Activated naive CD4-positive, alpha-beta T cell treated with anti-CD3 and anti-CD28 coated beads, Interleukin-2, amount 50 U/mL, for 72 hours (primary cell): Measurements from ENCODE around the gene PMPCB. TPM values are rescaled to one million over a fixed set of nuclear protein-coding genes. Genes with fewer than 3 reads are reported as not detected.

Experiments used
- ATAC-seq, 2 donors: fragments of 150-1000 bp; cut with Tn5 transposase; 2 replicates each; pipeline ENCODE4 v1.10.0; 2021; ENCODE audit warnings: mild to moderate bottlenecking in 2 of 2, moderate library complexity in 2 of 2
- DNase-seq, 2 donors: peaks; one replicate each; pipeline ENCODE4 v3.0.0; 2021 to 2022; ENCODE audit warnings: low spot score in 2 of 2
- H3K27ac Mint-ChIP-seq, 2 donors: one replicate each; pipeline ENCODE4 v1.8.0; 2022; ENCODE audit warnings: mild to moderate bottlenecking in 2 of 2, mixed read lengths in 2 of 2
- H3K36me3 Mint-ChIP-seq, 2 donors: one replicate each; pipeline ENCODE4 v1.8.0; 2022; ENCODE audit warnings: mixed read lengths in 2 of 2
- H3K9me3 Mint-ChIP-seq, 2 donors: one replicate each; pipeline ENCODE4 v1.8.0; 2022; ENCODE audit warnings: mixed read lengths in 2 of 2
- total RNA-seq, 2 donors: library from RNA; stranded (reverse); gene quantifications; one replicate each; pipeline ENCODE4 v1.2.3, GENCODE V29; 2022

PMPCB gene
- total RNA-seq, 2 donors from 2014 or later = 94.8 to 95.5 TPM

DNA sequence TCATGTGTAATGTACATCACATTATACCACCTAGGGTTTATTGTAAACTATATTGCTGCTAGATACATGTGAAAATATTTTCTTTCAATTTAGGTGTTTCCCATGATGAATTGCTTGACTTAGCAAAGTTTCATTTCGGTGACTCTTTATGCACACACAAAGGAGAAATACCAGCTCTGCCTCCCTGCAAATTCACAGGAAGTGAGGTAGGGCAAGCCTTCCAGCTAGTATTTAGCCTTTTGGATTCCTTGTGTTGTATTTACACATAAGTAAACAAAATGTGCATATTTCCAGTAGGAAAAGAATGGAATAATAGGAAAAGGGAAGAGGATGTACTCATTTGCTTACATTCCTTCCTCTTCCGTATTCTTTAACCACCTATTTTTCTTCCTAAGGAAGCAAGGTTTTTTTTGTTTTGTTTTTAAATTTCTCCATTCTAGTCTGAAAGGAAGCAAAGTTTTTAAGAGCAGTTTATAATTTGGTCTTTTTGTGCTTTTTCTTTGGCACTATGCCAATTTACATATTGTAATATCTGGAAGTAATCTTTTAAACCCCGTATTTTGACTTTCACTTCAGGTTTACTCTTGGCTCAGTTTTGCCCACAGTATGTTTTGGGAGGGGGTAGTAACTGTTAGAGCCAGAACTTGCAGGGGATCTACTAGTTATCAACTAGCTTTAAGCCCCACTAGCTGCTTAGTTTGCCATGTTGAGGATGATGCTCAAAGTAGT, 10.4 kb downstream of the PMPCB start:
- peak; percentile 12 to 13 for ATAC-seq
- H3K27ac Mint-ChIP-seq = peak overlapping the region in 1 of 2 donors; percentile 50
- DNase-seq = no peak
- H3K9me3 Mint-ChIP-seq = no peaks in the 10 kb centered on the region
- peaks cover 9 to 35% of the 10 kb centered on the region in 2 donors for H3K36me3 Mint-ChIP-seq

DNA sequence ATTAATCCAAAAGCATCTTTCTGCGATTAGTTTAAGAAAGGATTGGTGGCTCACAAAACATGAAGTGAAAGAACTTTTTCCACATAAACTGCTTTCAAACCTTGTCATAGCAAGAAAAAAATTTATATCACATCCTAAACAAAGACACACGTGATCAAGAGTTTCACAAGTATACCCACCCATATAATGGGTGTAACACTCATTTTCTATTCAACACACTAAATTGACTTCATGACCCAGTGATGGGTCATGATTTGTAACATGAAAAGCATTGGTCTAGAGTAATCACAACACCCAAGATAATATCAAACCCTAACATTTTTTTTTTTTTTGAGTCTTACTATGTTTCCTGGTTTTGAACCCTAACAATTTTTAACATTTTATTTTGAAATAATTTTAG, 17.6 kb downstream of the PMPCB start:
- Mint-ChIP-seq H3K27ac (peak overlapping the region; percentile 58 to 81), H3K9me3 (no peaks in the 10 kb centered on the region), H3K36me3 (peaks cover 9 to 33% of the 10 kb centered on the region in 2 donors)
- no peak for DNase-seq
- ATAC-seq = peak in 1 of 2 donors; percentile 38

DNA sequence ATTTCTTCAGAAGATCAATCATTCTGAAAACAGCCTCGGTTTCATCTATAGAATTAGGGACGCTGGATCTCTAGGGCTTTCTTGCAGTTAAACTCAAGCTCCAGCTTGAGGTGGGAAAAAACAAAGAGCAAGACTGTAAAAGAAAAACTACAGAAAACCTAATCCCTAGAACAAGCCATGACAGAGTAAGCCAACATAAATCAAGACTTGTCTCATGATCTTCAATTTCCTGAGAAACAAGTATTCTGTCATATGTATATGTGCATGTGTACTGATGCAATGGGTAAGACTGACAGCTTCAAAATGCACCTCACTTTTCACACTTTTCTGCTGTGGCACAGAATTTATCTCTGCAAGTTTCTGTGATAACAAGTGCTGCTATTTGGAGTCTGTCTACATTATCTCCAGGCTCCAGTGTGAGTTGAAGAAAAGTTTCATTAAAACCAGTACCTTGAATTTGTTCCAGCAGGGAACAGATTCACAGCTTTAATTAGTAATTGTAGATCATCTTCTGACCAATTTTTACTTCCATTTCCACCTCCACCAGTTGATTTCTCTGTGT, 19.2 kb downstream of the PMPCB start:
- DNase-seq (no peak), ATAC-seq (no peak)
- peak overlapping the region; percentile 48 to 51 for H3K27ac Mint-ChIP-seq
- no peaks in the 10 kb centered on the region for H3K9me3 Mint-ChIP-seq
- peaks cover 9 to 33% of the 10 kb centered on the region in 2 donors for H3K36me3 Mint-ChIP-seq

DNA sequence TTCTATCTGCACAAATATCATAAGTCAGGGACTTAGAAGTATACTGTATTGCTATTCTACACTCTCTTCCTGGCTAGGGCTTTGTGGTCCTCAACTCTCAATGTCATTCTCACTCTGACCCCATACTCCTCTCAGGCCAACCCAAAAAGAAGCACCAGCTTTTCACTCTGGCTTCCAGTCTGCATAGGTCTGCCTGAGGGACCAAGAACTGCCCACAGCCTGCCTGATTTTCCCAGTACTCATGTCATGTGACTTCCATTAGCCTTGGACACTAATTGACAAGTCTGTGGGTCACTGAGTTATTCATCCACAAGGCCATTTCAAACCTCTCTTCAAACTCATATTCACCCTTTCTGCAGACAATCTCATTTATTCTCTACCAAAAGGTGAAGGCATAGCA, 19.8 kb downstream of the PMPCB start:
- Mint-ChIP-seq H3K9me3 (no peaks in the 10 kb centered on the region), H3K36me3 (peaks cover 9 to 33% of the 10 kb centered on the region in 2 donors), H3K27ac (peak overlapping the region; percentile 48 to 51)
- ATAC-seq (no peak), DNase-seq (no peak)

- H3K36me3 Mint-ChIP-seq = peaks cover 4 to 8% of the 10 kb centered on the region in 2 donors
- DNase-seq (no peak), ATAC-seq (peak; percentile 90)
- H3K9me3 Mint-ChIP-seq = no peaks in the 10 kb centered on the region
- peak overlapping the region; percentile 88 to 94 for H3K27ac Mint-ChIP-seq
Observed at GRCh38 chr7:103325744-103326143, 28.5 kb downstream of the PMPCB start.

DNA sequence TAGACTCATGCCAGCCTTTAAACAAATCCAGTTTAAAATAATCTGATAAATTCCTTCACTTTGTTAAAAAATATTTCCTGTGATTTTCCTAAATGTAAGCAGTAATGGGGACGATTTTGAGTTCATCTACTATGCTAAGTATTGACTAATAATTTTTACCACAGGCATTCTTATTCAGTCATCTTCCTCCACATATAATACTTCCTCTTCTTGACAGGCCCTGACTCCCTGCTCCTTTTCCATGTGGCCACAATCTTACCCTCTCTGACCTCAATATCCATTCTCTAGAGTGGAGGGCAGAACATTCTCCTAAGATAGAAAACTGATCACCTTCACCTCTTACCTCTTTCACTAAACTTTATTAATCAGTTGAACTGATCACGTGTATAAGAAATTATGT, 39.5 kb downstream of the PMPCB start:
- Mint-ChIP-seq H3K9me3 (no peaks in the 10 kb centered on the region), H3K27ac (peak overlapping the region; percentile 12 to 43), H3K36me3 (peaks cover 18 to 53% of the 10 kb centered on the region in 2 donors)
- ATAC-seq = no peak
- no peak for DNase-seq

DNA sequence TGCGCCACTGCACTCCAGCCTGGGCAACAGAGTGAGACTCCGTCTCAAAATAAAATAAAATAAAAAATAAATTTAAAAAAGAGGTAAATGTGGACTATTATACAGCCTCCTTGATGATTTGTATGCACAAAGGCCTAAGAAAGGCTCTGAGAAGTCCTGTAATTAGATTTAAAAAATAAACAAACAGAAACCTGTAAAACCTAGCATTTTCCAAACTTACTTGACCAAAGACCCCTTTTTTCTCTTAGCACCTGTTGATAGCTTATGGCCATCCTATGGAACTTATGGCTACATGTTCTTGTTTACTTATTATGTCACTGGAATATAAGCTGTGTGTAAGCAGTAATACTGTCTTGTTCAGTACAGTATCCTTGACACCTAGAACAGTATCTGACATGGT, 41.6 kb downstream of the PMPCB start:
- peaks cover 22 to 52% of the 10 kb centered on the region in 2 donors for H3K36me3 Mint-ChIP-seq
- H3K27ac Mint-ChIP-seq = no peak overlapping the region
- DNase-seq = no peak

GRCh38 chr7:103341466-103341865, 44.2 kb downstream of the PMPCB start:
- DNase-seq = no peak
- H3K36me3 Mint-ChIP-seq = peaks cover 28 to 56% of the 10 kb centered on the region in 2 donors

More for the DNA sequence above, 41.6 kb downstream of the PMPCB start:
- no peaks in the 10 kb centered on the region for H3K9me3 Mint-ChIP-seq
- ATAC-seq = no peak

GRCh38 chr7:103343332-103343731, 46.1 kb downstream of the PMPCB start:
- Mint-ChIP-seq H3K27ac (peak overlapping the region; percentile 70 to 97), H3K9me3 (no peaks in the 10 kb centered on the region), H3K36me3 (peaks cover 33 to 47% of the 10 kb centered on the region in 2 donors)
- DNase-seq = no peak
- peak in 1 of 2 donors; percentile 16 for ATAC-seq

More at GRCh38 chr7:103341466-103341865, 44.2 kb downstream of the PMPCB start:
- no peak for ATAC-seq
- H3K27ac Mint-ChIP-seq = peak overlapping the region in 1 of 2 donors; percentile 74
- no peaks in the 10 kb centered on the region for H3K9me3 Mint-ChIP-seq

DNA sequence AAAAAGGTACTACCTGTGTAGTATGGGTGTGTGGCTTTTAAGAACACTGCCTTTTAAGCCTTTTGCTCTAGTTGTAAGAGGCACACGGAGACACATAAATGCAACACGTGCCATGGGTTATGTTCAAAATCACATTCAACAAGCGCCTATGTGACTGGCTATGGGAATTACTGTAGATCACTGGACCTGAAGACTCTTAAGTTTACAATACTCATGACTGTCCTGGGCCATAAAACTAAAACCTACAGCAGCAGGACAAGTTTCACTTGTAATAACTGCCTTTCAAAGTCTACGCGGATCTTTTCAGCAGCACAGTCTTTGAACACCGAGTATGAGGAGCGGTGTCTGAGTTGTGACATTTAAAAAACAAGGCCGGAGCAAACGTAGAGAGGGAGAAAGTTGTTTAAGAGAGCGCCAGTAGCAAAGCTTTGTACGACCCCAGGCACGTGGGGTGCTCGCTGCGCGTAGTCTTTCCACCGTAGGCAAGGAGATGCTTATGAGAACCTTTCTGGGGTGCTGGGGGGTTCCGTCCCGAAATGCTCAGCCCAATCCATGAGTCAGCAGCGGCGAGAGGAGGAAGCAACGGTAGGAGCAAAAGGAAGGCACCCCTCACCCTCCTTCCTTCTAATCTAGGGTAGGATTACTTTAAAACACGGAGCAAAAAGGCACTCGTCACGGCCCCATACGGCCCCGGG, 46.7 kb downstream of the PMPCB start:
- no peaks in the 10 kb centered on the region for H3K9me3 Mint-ChIP-seq
- peak overlapping the region; percentile 97 to 100 for H3K27ac Mint-ChIP-seq
- ATAC-seq = peak; percentile 25 to 35
- H3K36me3 Mint-ChIP-seq = peaks cover 39 to 48% of the 10 kb centered on the region in 2 donors
- DNase-seq = peak in 1 of 2 donors; percentile 25

- peak; percentile 77 to 84 for DNase-seq
- H3K36me3 Mint-ChIP-seq = peaks cover 44 to 47% of the 10 kb centered on the region in 2 donors
- peak within 1 kb of the TSS; percentile 97 to 100 for H3K27ac Mint-ChIP-seq
- H3K9me3 Mint-ChIP-seq = no peaks in the 10 kb centered on the region
- ATAC-seq = peak; percentile 88 to 91
Observed at GRCh38 chr7:103344453-103345149, 47.4 kb downstream of the PMPCB start, which contains the start of gene DNAJC2. DNAJC2 (minus strand) TSS chr7:103344767; CDS start chr7:103344622, 145 bp downstream.

GRCh38 chr7:103346396-103346795, 49.2 kb downstream of the PMPCB start:
- ATAC-seq = no peak
- H3K27ac Mint-ChIP-seq = peak overlapping the region in 1 of 2 donors; percentile 97
- peaks cover 38 to 43% of the 10 kb centered on the region in 2 donors for H3K36me3 Mint-ChIP-seq
- DNase-seq = no peak
- no peaks in the 10 kb centered on the region for H3K9me3 Mint-ChIP-seq

DNA sequence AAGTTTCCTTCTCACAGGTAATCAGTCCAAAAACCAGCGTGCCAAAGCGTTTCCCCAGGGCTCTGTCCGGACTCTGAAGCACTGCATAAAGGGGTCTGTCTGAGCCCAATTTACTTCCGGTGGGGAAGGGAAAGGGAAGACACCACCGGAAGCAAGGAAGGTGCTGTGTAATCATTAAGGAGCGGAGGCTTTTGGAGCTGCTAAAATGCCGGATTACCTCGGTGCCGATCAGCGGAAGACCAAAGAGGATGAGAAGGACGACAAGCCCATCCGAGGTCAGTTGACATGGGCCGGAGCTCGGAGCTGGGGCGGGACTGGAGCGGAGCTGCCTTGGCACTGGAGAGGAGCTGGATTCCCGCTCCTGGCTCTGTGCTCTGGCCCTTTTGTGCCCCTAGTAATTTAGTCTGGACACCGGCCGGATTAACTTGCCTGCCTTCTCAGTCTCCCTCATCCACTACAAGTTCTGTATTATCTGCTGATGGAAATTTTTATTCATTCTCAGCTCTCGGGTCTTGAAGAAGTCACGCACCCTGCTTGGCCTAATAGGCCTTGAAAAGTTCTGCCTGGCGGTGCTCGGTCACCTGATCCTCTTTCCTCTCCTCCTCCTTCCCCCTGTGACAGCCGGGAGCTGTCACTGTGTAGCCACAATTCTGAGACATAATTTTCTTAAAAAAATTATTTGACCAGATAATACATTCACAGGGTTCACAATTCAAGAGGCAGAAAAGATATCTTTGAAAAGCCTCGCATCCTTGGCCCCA, 50.5 kb downstream of the PMPCB start, which contains the start of gene PSMC2:
Gene PSMC2 (plus strand): TSS at position 137 of the 761 bp plus-strand sequence. CDS start 69 bp downstream, at position 206.
- Mint-ChIP-seq H3K9me3 (no peaks in the 10 kb centered on the region), H3K36me3 (peaks cover 31 to 43% of the 10 kb centered on the region in 2 donors), H3K27ac (peak within 1 kb of the TSS; percentile 97 to 99)
- DNase-seq (peak; percentile 76 to 81), ATAC-seq (peak; percentile 55 to 77)

GRCh38 chr7:103348452-103348851, 51.2 kb downstream of the PMPCB start:
- ATAC-seq (no peak), DNase-seq (no peak)
- H3K9me3 Mint-ChIP-seq = no peaks in the 10 kb centered on the region
- peak overlapping the region; percentile 97 to 99 for H3K27ac Mint-ChIP-seq
- peaks cover 31 to 43% of the 10 kb centered on the region in 2 donors for H3K36me3 Mint-ChIP-seq

DNA sequence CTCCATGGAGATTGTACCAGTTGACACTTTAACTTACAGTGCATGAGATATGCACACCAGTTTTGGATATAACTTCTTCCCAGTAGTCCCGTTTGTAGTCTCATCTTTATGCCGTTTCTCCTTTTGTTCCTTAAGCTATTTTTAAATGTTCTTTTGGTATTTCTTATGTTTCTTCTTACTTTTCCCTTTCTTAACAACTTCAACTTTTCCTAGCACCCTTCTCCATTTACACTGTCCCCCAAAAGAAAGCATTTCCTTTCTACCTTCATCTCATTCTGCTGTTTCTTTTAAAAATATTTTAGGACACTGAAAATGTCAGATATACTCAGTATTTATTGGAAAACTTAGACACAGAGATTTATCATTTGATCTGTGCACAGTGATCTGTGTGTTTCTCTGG, 51.7 kb downstream of the PMPCB start:
- H3K36me3 Mint-ChIP-seq = peaks cover 27 to 38% of the 10 kb centered on the region in 2 donors
- ATAC-seq = no peak
- H3K9me3 Mint-ChIP-seq = no peaks in the 10 kb centered on the region
- H3K27ac Mint-ChIP-seq = peak overlapping the region; percentile 4 to 97
- no peak for DNase-seq

GRCh38 chr7:103349805-103350204, 52.6 kb downstream of the PMPCB start:
- Mint-ChIP-seq H3K9me3 (no peaks in the 10 kb centered on the region), H3K36me3 (peaks cover 22 to 32% of the 10 kb centered on the region in 2 donors), H3K27ac (peak overlapping the region; percentile 16 to 97)
- DNase-seq (no peak), ATAC-seq (peak in 1 of 2 donors; percentile 8)
